ENCODE measurements around the gene TFAP2A.

Gene TFAP2A

GRCh38 chr6:10347561-10348327, 67.1 kb downstream of the TFAP2A start:
- no peak overlapping the region for H3K4me3 ChIP-seq (ENCODE audit: low read depth, low read length)
- TF ChIP-seq CTCF (IDR thresholded peaks at IDR 0.05; ENCODE audit: low read depth, low read length, missing control alignments): no peak
- no peak for DNase-seq (ENCODE audit: low read depth)

All from GM12864 (cell line).